ENCODE data around the gene MNX1. TPM values are rescaled to one million over a fixed set of nuclear protein-coding genes. Genes with fewer than 3 reads are reported as not detected.

MNX1 gene
- total RNA-seq, 4 donors from 2014 or later = not detected

- Histone ChIP-seq H3K9me3 (no peaks in the 10 kb centered on the region), H3K4me3 (no peak overlapping the region), H3K4me1 (no peaks in the 10 kb centered on the region), H3K27ac (replicated peaks in 1 of 4) (no peak overlapping the region), H3K27me3 (no peaks in the 10 kb centered on the region), H3K36me3 (peaks cover 80 to 99% (median 96%) of the 10 kb centered on the region in 4 donors)
- TF ChIP-seq POLR2A (IDR thresholded peaks at IDR 0.05; ENCODE audit: low read depth) (no peak), EP300 (IDR thresholded peaks at IDR 0.05) (no peak), CTCF (IDR thresholded peaks at IDR 0.05) (no peak), POLR2AphosphoS5 (IDR thresholded peaks at IDR 0.05) (no peak)
- intact Hi-C loops (cut with DNase I) = no loop called here
- DNase-seq (ENCODE audit: extremely low spot score) = no peak
- 86% methylated on average over 12 of the region's 12 CpGs for WGBS
Measured at GRCh38 chr7:156963472-156963871, 47.0 kb downstream of the MNX1 start.

- TF ChIP-seq POLR2A (IDR thresholded peaks at IDR 0.05; ENCODE audit: low read depth) = no peak
- TF ChIP-seq CTCF (IDR thresholded peaks at IDR 0.05) = no peak
- no peak for TF ChIP-seq EP300 (IDR thresholded peaks at IDR 0.05)
- no peak for TF ChIP-seq POLR2AphosphoS5 (IDR thresholded peaks at IDR 0.05)
- no peak for DNase-seq (ENCODE audit: extremely low spot score)
- no peak overlapping the region for H3K27ac ChIP-seq (replicated peaks in 1 of 4)
- H3K4me3 ChIP-seq = no peak overlapping the region
- no peaks in the 10 kb centered on the region for H3K27me3 ChIP-seq
- H3K9me3 ChIP-seq = no peaks in the 10 kb centered on the region
- H3K36me3 ChIP-seq = peaks cover 81 to 100% (median 97%) of the 10 kb centered on the region in 4 donors
- WGBS = 96% methylated on average over 16 of the region's 16 CpGs
- H3K4me1 ChIP-seq = no peaks in the 10 kb centered on the region
- intact Hi-C loops (cut with DNase I) = no loop called here
Measured at GRCh38 chr7:156962897-156963296, 47.6 kb downstream of the MNX1 start.

- intact Hi-C loops (cut with DNase I) = no loop called here
- Histone ChIP-seq H3K9me3 (no peaks in the 10 kb centered on the region), H3K27me3 (no peaks in the 10 kb centered on the region), H3K36me3 (peaks cover 82 to 99% (median 93%) of the 10 kb centered on the region in 4 donors), H3K4me3 (no peak overlapping the region), H3K27ac (replicated peaks in 1 of 4) (no peak overlapping the region), H3K4me1 (no peaks in the 10 kb centered on the region)
- 91% methylated on average over 16 of the region's 18 CpGs for WGBS
- no peak for DNase-seq (ENCODE audit: extremely low spot score)
- no peak for TF ChIP-seq POLR2A (IDR thresholded peaks at IDR 0.05; ENCODE audit: low read depth)
- TF ChIP-seq EP300 (IDR thresholded peaks at IDR 0.05) = no peak
- TF ChIP-seq POLR2AphosphoS5 (IDR thresholded peaks at IDR 0.05) = no peak
- TF ChIP-seq CTCF (IDR thresholded peaks at IDR 0.05) = no peak
Measured at GRCh38 chr7:156962145-156962544, 48.3 kb downstream of the MNX1 start.

- no peak for DNase-seq (ENCODE audit: extremely low spot score)
- intact Hi-C loops (cut with DNase I) = no loop called here
- Histone ChIP-seq H3K27ac (replicated peaks in 1 of 4) (no peak overlapping the region), H3K4me3 (no peak overlapping the region), H3K9me3 (no peaks in the 10 kb centered on the region), H3K27me3 (no peaks in the 10 kb centered on the region), H3K4me1 (peaks cover 7 to 12% (median 11%) of the 10 kb centered on the region in 4 donors), H3K36me3 (peaks cover 68 to 94% (median 90%) of the 10 kb centered on the region in 4 donors)
- WGBS = 89% methylated on average over 2 of the region's 2 CpGs
- TF ChIP-seq POLR2A (IDR thresholded peaks at IDR 0.05; ENCODE audit: low read depth) (no peak), EP300 (IDR thresholded peaks at IDR 0.05) (no peak), POLR2AphosphoS5 (IDR thresholded peaks at IDR 0.05) (no peak), CTCF (IDR thresholded peaks at IDR 0.05) (no peak)
Measured at GRCh38 chr7:156956727-156957126, 53.7 kb downstream of the MNX1 start.

- no peak overlapping the region for H3K27ac ChIP-seq (replicated peaks in 1 of 4)
- H3K27me3 ChIP-seq = no peaks in the 10 kb centered on the region
- TF ChIP-seq POLR2A (IDR thresholded peaks at IDR 0.05; ENCODE audit: low read depth) = no peak
- TF ChIP-seq POLR2AphosphoS5 (IDR thresholded peaks at IDR 0.05) = no peak
- no peak for TF ChIP-seq CTCF (IDR thresholded peaks at IDR 0.05)
- TF ChIP-seq EP300 (IDR thresholded peaks at IDR 0.05) = no peak
- DNase-seq (ENCODE audit: extremely low spot score) = no peak
- no peak overlapping the region for H3K4me3 ChIP-seq
- H3K36me3 ChIP-seq = peaks cover 51 to 77% (median 72%) of the 10 kb centered on the region in 4 donors
- H3K4me1 ChIP-seq = peaks cover 23 to 30% (median 28%) of the 10 kb centered on the region in 4 donors
- WGBS = 76% methylated on average over 2 of the region's 2 CpGs
- intact Hi-C loops (cut with DNase I) = no loop called here
- H3K9me3 ChIP-seq = no peaks in the 10 kb centered on the region
Measured at GRCh38 chr7:156954941-156955340, 55.5 kb downstream of the MNX1 start.
